ENCODE results near the gene SORCS3. TPM values are rescaled to one million over a fixed set of nuclear protein-coding genes. Genes with fewer than 3 reads are reported as not detected.

Gene SORCS3
- total and polyA plus RNA-seq, 2 of the 13 experiments (the other 11 are each of a cell fraction or from before 2014, with no cell fraction given): 0.07 TPM; not detected in 1

DNA sequence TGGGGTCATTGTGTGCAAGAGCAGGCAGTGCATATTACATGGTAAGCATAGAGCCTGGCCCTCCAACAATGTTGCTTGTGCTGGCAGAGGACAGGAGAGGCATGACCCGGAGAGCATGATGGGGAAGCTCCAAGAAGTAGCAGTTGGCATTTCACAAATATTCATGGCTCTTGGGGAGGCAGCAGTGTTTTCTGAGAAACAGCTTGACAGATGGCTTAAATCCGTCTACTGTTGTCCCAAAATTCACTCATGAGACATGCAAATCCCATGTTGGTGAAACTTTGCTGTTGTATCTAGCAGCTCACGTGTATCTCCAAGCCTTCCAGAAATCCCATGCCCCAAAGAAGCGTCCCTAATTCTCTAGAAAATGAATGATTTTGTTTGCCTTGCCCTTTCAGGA is 487.0 kb downstream of the SORCS3 start (continued):
- TF ChIP-seq KIAA2018 (CRISPR knock-in tag; IDR thresholded peaks at IDR 0.05; ENCODE audit: borderline replicate concordance): no peak
- no peak for TF ChIP-seq TARDBP (CRISPR knock-in tag; IDR thresholded peaks at IDR 0.05)
- no peak for TF ChIP-seq ZNF367 (CRISPR knock-in tag; IDR thresholded peaks at IDR 0.05; ENCODE audit: borderline replicate concordance)
- no peak for TF ChIP-seq ZNF547 (CRISPR knock-in tag; IDR thresholded peaks at IDR 0.05)
- no peak for TF ChIP-seq NCOA2 (CRISPR knock-in tag; IDR thresholded peaks at IDR 0.05)
- no peak for TF ChIP-seq ZKSCAN8 (CRISPR knock-in tag; IDR thresholded peaks at IDR 0.05; ENCODE audit: borderline replicate concordance)
- no peak for TF ChIP-seq ZNF773 (CRISPR knock-in tag; IDR thresholded peaks at IDR 0.05; ENCODE audit: borderline replicate concordance)
- no peak for TF ChIP-seq CBFB (CRISPR knock-in tag; IDR thresholded peaks at IDR 0.05)
- no peak for TF ChIP-seq FOSL1 (CRISPR knock-in tag; IDR thresholded peaks at IDR 0.05; ENCODE audit: borderline replicate concordance)
- TF ChIP-seq ZNF431 (CRISPR knock-in tag; IDR thresholded peaks at IDR 0.05; ENCODE audit: borderline replicate concordance, low read depth): no peak

All from HepG2 (cell line).